Kidney capillary endothelial cell (primary cell): ENCODE results near the gene HS3ST5.
"Not testable (repeated sequence)": the region's sequence is repeated elsewhere in the genome, so short reads cannot be mapped to it uniquely, and the experiment has no call there.

ENCODE experiments used
- DNase-seq: peaks from one replicate; pipeline ENCODE4 v3.0.0-alpha.2; 2018; ENCODE audit warnings: low spot score

The HS3ST5 gene

DNA sequence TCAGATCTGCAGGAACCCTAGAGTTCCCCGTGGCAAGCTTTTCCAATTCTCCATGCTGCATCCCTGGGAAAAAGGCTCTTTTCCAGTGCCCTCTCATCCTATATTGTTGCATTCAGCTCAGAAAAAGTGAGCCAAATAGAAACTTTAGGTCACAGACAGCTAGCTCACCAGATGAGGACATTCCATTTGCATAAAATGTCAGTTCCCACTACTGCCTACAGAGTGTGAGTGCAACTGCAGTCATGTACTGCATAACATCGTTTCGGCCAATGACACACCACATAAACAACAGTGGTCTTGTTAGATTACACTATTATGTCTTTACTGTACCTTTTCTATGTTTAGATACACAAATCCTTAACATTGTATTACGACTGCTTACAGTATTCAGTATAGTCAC is 8.6 kb downstream of the HS3ST5 start:
- no peak for DNase-seq

DNA sequence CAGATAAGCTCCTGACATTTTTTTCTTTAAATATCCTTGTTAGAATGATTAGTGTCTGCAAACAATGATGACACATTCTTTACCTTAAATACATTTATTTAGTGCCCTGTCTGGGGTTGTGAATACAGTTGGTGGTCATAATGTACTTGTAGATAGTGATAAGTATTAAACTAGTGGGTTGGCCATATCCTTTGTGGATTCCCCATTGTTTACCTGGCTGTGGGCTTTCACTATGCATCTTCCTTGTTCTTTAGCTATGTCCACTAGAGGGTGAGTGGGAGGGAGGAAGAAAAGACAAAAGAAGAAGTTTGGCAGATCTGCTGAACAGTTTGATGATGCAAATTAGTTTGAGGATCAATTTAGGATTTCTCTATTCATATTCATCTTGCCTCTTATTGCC is 15.7 kb downstream of the HS3ST5 start:
- no peak for DNase-seq

DNA sequence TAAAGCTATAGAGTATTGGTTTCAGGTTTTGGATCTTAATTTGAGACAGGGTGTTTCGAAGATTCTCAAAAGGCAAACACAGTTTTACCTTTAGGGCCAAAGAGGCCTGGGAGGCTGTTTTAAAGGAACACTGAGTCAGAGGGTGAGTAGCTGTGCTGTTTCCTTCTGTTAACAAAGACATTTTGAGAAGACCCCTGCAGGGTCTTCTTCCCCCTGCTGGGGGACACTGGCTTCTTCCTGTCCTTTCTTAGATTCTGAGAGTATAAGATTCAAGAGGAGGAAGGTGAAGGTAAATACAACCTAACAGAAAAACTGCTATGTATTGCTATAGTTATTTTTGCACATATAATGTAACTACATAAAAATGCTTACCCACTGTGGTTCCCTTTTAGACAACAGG is 19.0 kb downstream of the HS3ST5 start:
- DNase-seq, result no peak

DNA sequence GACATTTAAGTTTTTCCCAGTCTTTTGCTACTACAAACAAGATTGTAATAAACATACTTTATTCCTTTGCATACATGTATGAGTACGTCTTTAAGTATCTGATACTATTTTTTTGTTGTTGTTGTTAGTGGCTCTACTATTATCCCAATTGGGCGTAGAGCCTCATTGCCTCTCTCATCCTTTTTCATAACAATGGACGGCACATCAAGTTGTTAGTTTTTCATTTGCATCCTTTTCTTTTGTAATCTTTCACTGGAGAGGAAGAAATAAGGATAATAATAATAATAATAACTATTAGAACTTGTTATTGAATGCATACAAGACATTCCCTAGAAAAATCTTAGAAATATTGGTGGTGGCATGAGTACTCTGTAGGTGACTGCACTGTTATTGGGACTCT is 23.1 kb downstream of the HS3ST5 start:
- DNase-seq, result no peak

DNA sequence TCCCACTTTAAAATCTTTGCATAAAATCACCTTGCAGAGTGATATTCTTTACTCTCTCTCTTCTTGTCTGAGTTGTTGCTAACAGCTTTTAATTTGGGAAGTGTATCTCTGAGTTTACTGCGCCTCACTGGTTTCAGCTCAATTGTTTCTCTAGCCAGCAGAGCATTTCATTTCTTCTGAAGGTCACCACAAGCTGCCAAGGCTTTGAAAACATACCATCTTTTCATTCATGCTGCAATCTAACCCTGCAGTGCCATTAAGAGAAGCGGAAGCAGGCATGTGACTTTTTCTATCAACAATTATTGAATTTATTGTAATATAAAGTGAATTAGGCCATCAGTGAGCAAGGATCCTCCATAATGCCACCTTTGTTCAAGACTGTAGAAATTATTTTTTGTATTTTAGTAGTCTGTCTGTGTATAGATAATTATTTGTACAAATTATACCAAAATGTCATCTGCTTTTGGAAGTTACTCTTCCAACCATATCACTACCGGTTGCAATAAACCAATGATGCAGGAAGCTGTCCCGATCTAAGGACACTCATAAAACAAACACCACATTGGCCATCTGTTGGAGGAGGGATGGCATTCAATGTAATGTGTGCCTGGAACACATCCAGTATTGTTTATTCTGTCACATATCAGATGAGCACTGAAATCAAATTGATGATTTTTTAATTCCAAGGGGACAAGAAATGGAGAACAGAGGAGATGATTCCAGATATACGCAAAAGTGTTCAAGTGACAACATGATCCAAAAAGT is 26.8 kb downstream of the HS3ST5 start:
- DNase-seq, result no peak

DNA sequence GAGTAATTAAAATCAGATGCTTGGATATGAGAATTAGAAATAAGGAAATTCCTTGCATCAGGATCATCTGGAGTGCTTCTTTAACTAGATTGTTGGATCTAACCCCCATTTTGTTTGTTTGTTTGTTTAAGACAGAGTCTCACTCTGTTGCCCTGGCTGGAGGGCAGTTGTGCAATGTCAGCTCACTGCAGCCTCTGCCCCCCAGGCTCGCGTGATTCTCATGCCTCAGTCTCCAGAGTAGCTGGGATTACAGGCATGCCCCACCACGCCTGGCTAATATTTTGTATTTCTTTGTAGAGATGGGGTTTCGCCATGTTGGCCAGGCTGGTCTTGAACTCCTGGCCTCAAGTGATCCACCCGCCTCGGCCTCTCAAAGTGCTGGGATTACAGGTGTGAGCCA is 29.0 kb downstream of the HS3ST5 start:
- not testable (repeated sequence) for DNase-seq

DNA sequence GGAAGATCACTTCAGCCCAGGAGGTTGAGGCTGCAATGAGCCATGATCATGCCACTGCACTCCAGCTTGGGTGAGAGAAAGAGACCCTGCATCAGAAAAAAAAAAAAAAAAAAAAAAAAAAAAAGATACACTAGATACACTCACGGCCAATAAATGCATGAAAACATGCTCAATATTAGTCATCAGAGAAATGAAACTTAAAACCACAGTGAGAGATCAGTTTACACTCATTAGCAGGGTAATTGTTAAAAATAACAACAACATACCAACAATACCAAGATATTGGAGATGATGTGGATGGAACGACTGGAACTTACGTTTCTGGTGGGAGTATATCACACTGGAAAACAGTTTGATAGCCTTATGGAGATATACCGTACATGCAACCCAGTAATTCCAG is 29.9 kb downstream of the HS3ST5 start:
- DNase-seq, result no peak

DNA sequence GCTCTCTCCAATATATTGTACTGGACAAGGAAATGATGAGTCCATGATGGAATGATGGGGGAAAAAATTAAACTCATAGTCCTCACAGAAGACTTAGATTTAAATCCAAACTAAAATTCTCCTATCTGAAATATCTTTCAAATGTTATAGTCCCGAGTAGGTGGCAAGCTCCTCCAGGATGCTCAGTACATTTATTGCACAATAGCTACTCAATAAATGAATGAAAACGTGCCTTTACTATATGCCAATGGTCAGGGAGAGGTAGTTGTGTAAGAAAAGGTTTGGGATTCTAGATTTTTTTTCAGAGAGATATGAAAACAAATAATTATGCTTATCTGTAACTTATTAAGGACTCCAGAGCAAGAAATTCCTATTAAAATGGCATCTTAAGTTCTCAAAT is 32.8 kb downstream of the HS3ST5 start:
- no peak for DNase-seq

DNA sequence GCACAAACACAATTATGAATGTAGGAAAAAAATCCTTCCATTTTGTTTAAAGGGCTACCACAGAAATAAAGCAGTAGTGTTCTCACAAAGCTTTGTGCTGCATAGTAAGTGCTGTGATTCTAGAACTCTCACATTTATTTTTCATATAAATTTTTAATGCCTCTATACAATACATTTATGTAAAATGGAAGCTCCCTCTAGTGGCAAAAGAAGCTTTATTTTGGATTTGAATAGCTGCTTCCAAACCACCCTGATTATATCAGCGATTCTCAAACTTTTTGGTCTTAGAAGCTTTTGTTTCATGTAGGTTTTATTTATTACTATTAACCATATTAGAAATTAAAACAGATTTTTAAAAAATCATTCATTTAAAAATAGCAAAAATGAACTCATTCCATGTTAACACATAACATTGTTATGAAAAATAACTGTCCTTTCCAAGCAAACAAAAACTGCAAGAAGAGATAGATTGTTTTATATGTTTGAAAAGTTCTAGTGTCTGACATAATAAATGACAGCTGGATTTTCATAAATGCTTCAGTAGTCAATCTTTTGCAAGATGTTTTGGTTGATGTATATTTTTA is 38.4 kb downstream of the HS3ST5 start:
- DNase-seq, result peak; percentile 18

DNA sequence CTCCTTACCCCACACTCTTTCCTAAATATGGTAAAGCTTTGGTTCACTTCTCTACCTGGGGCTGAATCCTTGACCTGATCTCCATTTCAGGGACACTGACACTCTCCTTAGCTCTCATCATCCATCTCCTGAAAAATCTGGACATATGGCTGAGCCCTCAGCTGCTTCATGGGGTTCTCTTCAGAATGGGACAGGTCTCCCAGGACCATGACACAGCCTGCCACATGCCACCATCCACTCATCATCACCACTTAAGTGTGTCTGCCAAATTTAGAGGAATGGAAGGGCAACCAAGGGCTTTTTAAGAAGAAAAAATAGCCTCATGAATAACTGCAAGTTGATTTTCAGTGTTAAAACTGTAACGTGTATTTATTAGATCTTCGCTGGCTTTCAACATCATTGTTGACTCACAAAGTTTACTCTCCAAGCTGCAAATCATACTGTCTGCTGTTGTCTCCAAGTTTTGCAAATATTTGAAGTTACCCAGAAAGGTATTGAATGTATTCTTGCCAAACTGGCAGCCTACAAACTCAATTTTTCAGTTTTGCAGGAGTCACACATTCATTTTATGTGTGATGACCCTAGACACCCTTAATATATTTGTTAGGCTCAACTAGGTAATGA is 41.1 kb downstream of the HS3ST5 start:
- no peak for DNase-seq

DNA sequence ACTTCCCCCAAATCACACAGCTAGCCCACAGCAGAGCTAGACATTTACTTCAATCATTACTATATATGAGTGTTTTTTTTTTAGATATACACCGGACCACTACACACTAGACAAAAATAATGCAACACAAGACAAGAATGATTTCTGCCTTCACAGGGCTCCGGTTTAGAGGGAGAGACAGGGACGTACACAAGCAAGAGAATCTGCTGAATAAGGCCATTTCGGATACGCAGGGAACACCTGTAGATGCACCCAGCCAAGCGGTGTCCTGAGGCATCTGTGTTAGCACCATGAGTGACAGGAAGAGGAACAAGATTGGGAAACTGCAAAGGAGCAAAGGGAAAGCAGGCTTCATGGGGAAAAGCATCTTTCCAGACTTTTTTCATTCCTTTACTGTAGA is 45.7 kb downstream of the HS3ST5 start:
- DNase-seq, result no peak

DNA sequence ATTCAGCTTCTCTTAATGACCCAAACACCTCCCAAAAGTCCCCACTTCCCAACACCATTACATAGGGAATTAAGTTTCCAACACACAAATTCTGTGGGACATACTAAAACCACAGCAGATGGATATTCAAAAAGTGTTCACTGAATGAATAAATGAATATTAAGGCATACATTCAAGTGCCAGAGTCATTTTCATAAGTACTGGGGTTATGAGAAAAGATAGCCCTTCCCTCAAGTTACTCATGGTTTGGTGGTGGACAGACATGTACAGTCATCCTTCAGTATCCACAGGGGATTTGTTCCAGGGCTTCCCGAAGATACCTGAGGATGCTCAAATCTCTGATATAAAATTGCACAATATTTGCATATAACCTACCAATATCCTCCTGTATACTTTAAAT is 50.4 kb downstream of the HS3ST5 start:
- no peak for DNase-seq

DNA sequence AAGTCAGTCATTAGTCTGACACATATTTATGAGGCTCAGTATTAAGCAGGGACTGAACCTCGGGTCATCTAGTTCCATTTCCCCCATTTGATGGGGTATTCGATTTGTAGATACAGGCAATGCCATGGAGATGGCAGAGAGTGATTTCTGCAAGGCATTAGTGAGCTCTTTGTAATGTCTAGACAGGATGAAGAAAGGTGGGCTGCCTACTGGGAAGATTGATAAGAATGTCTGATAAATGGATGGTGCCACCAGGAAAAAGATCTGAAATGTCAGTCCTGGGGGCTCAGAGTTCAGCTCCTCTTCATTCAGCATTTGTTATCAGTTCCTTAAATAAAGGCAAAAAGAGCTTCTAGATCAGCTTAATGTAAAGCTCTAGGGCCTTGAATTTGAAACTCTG is 51.4 kb downstream of the HS3ST5 start:
- DNase-seq, result no peak

DNA sequence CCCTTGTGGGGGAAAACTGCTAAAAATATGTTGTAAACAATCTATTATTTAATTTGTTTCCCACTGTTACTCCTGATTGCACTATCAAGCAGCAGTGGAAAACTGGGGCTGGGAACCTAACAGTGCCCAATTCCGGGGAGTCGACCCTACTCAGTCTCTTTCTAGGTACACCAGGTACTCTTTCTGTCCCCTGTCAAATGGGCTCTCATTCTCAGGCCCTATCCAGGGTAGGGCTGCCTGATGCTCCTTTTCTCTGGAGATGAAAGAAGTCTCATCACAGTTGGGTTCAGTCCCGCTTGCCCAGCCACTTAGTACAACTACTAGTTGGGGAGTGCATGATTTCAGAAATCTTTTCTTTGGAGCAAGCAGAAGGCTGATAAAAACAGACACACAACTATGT is 52.0 kb downstream of the HS3ST5 start:
- DNase-seq, result no peak

DNA sequence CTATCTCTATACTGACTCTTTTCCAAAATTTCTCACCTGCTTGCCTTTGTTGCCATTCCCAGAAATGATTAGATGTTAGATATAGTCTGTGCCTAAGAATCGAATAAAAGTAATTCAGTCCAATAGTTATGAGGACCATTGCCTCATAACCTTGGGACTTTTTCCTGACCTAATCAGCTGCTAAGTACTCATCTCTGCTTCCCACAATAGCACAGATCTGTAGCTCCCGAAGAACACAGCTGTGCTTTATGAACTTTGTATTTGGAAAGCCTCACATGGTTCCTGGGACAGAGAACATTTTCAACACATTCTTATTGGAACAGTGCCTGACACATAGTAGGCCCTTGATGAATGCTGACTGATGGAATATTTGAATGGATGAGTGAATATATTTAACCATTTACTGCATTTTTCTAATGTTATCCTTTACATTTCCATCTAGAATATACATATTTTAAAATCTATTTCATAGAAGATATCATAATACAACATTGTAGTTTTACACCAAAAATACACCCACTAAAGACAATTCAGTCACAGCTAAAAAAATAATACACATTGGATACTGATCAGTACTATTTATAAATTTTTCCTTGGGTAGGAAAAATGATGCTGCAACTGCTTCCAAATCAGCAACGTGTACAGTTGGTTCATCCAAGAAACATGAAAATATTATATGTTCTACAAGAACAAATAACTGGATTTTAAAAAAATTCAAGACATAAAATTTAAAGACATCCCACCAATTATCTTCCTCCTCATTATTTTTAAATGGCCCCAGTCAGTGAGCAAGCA is 53.9 kb downstream of the HS3ST5 start:
- no peak for DNase-seq

DNA sequence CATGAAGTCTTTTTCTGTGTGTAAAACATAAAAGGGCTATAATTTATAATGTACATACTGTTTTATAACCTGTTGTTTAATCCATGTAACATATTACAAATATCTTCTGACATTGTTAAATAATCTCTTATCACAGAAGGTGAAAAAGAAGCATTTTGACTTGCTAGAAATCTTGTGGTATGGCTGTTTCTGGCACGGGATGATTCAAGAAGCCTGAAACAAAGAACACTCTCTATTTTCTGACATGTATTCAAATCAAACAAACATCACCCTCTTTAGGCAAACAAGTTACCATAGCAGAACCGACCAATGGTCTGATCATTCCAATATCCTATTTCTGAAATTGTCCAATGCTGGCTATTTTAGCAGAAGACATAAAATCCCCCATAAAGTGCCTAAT is 55.4 kb downstream of the HS3ST5 start:
- no peak for DNase-seq

DNA sequence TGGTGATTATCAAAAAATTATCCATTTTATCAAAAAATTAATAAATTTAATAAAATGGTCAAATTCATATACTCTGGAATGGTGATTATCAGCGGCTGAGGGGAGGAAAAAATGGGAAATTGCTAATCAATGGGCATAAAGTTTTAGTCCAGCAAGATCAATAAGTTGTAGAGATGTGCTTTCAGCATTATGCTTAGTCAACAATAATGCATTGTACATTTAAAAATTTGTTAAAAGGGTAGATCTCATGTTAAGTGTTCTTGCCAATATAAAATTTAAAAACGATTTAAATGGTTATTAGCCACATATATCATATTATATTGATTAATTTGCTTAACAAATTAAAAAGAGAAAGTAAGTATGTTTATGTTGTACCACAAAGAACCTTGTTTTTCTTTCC is 56.6 kb downstream of the HS3ST5 start:
- DNase-seq, result no peak

DNA sequence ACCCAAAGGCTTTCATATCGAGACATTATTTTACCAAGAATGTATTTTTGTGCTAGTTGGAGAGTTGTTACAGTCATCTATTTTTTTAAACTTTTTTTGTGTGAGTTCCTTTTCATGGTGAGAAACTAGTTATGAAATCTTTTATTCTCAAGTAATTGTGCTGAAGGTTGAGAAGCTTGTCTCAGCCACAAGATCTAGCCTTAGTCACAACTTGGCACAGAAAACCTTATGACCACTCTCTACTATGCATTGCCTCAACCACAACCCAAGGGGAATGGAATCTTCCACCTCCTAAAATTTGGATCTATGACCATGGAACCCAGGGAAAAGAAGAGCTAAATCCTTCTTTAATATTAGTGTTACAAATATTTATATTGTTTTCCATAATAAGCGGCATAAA is 58.5 kb downstream of the HS3ST5 start:
- DNase-seq, result no peak

DNA sequence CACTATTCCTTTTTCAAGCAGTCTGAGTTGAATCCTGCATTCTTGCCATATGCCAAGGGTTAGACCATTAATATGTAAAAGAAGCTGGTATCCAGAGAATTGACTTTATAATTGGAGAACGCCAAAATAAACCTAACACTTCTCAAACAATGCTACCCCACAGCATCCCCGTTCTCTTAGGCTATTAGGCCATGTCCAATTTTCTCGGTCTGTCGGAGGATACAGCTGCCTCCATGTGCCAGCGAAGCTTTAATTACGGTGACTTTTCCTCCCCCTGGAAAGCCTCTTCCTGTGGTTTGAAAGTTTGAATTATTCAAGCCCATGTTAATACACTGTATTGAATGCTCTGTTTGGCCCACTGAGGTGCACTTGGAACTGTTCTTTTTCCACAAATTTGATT is 60.5 kb downstream of the HS3ST5 start:
- DNase-seq, result no peak

DNA sequence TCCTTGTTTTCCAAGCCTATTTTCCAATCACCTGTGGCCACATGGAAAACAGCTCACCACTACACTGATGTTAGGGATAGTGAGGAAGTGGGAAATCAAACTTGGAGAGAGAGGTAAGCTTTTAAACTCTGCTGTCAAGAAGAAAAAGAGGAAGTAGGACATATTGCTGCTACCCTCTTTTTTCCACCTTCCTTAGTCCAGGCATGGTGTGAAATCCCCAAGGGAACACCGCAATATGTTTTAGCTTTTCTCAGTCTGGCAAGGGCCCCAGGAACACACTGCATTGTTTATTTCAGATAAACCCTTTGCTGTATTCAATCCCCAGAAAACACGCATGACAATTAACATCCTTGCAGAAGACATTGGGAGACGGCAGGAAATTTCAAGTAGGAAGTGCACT is 61.3 kb downstream of the HS3ST5 start:
- DNase-seq, result no peak

DNA sequence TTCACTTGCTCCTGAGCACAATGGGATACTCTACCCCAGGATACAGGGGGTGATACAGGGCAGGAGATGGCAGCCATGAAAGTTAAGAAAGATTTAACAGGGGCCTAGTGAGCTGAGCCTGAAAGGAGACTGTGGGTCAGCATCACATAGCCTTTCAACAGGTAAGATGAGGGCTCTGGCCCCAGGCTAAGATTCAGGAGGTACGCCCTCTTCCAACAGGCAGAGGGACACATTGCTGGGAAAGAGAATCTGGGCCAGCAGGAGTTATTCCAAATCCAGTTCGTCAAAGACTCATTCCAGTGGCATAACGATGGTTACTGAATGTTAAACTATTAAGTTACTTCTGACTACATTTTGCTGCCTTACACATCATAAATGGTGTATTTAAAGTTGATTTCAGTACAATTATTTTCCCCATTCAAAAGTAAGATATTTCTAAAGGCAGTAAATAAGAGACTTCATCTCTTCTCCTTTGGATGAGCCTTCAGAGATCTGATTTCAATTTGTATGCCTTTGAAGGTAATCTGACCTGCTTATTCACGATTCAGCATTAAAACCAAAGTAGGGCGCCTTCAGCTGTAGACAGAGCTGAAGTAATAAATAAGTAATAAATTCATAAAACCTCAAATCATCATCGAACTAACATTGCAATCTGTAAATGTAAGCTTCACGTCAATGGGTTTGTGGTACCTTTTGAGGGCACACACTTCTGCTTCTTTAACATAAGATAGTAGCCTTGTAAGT is 62.4 kb downstream of the HS3ST5 start:
- no peak for DNase-seq

DNA sequence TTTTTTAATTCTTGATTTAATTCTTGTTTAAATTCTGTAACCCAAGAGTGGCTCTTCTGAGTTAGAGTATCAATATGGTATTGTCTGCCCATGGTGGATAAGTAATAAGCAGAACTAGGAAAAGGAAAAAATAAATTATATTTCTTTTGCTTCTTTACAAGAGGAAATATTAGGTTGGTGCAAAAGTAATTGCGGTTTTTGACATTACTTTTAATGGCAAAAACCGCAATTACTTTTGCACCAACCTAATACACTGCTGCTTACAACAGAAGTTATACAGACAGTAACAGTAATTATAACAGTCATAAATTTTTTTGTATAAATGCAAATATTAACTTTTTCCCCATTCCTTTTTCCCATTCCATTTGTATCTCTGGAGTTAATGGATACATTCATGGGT is 65.6 kb downstream of the HS3ST5 start:
- no peak for DNase-seq
